Prostate gland (tissue), 2 donors: ENCODE measurements around the gene MRPL14.

Experiments
- CTCF ChIP-seq, 4 experiments: fragments of 200-600 bp in 2 of 4; fragments of 450-650 bp in 2 of 4; sonication (generic) in 2 of 4; IDR thresholded peaks; 1 replicate in 3 of 4; 2 replicates in 1 of 4; pipeline ENCODE4 v1.5.1; 2016 to 2019; ENCODE audit warnings: antibody characterized with exemption in 4 of 4, mild to moderate bottlenecking in 2 of 4, moderate library complexity in 2 of 4
- POLR2A ChIP-seq: fragments of 450-650 bp; IDR thresholded peaks from one replicate; pipeline ENCODE4 v1.6.1; 2016; ENCODE audit warnings: antibody characterized with exemption, mild to moderate bottlenecking
- POLR2AphosphoS5 ChIP-seq: sonication (generic); formaldehyde crosslinking; IDR thresholded peaks from one replicate; pipeline ENCODE4 v1.6.1; 2017; ENCODE audit warnings: antibody characterized with exemption

GRCh38 chr6:44097782-44098317 is 29.4 kb downstream of the MRPL14 start:
- TF ChIP-seq POLR2A = no peak
- no peak for TF ChIP-seq POLR2AphosphoS5
- TF ChIP-seq CTCF (IDR thresholded peaks at IDR 0.05) = no peak
